Upper lobe of left lung (tissue), 6 donors: Measurements from ENCODE around the gene NUTM2G. TPM values are rescaled to one million over a fixed set of nuclear protein-coding genes. Genes with fewer than 3 reads are reported as not detected.
"Not testable (repeated sequence)": the region's sequence is repeated elsewhere in the genome, so short reads cannot be mapped to it uniquely, and the experiment has no call there.

ENCODE experiments used
- ATAC-seq, 2 donors: fragments of 200-7000 bp; cut with Tn5 transposase; one replicate each; pipeline ENCODE4 v1.9.1; 2022; ENCODE audit warnings: mild to moderate bottlenecking in 2 of 2, moderate library complexity in 2 of 2; ENCODE audit not compliant: low FRiP score in 2 of 2
- DNase-seq, 2 donors: peaks; one replicate each; pipeline ENCODE4 v3.0.0-alpha.2; 2019 to 2020
- H3K27ac ChIP-seq, 4 donors: fragments of 200-600 bp; sonication (generic); one replicate each; pipeline ENCODE4 v1.5.1; 2016 to 2019
- H3K27me3 ChIP-seq, 4 donors: fragments of 200-600 bp; sonication (generic); one replicate each; pipeline ENCODE4 v1.5.1; 2017 to 2019
- H3K36me3 ChIP-seq, 4 donors: fragments of 200-600 bp; sonication (generic); one replicate each; pipeline ENCODE4 v1.5.1; 2016 to 2019
- H3K4me1 ChIP-seq, 4 donors: fragments of 200-600 bp; sonication (generic); one replicate each; pipeline ENCODE4 v1.5.1; 2018 to 2019
- H3K4me3 ChIP-seq, 4 donors: fragments of 200-600 bp; sonication (generic); one replicate each; pipeline ENCODE4 v1.5.1; 2017 to 2019; ENCODE audit warnings: mild to moderate bottlenecking in 2 of 4, moderate library complexity in 1 of 4
- H3K9me3 ChIP-seq, 4 donors: fragments of 200-600 bp; sonication (generic); one replicate each; pipeline ENCODE4 v1.5.1; 2018 to 2019
- WGBS, 2 donors: methylation state at CpG; one replicate each; pipeline ENCODE4 v1.1.5; 2017 to 2018; 5-methylcytosine and 5-hydroxymethylcytosine counted together
- total RNA-seq, 6 donors: library from RNA; depleted of rRNA in 4 of 6; stranded (reverse); fragments of >200 nt in 4 of 6; gene quantifications; one replicate each; pipeline versions ENCODE4 v1.1.0 to v1.2.1, GENCODE V29; 2016 to 2021
- donor health status: DM: no; HTN: no; CAD: no; lungs with moderate emphysema.
- donor health status: DM: no; HTN: yes; CAD: no; lungs with severe emphysema.

The NUTM2G gene
- total RNA-seq, 6 donors from 2014 or later = not detected

- H3K27ac ChIP-seq, ATAC-seq, H3K4me3 ChIP-seq, H3K4me1 ChIP-seq, H3K36me3 ChIP-seq, H3K9me3 ChIP-seq, H3K27me3 ChIP-seq: not testable (repeated sequence)
- DNase-seq = peak in 1 of 2 donors; percentile 71
- 77 to 91% methylated on average over 10 to 11 of the region's 15 CpGs for WGBS, 2 donors
Measured at GRCh38 chr9:96935401-96935800, 6.8 kb downstream of the NUTM2G start.

DNA sequence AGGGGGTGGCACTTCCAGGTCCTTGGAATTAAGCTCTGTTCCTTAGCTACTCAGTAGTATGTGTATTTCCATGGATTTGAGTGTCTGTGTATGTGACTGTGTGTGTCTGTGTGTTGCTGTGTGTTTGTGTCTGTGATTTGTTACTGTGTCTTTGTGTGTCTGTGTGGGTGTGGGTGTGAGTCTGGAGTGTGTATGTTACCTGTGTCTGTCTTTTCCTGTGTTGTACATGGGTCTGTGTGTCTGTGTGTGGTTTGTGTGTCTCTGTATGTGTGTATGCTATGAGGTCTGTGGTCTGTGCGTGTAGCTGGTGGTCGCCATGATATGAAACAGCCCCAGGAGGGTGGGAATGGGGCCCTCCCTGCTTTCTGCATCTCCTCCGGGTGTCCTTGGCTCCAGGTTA lies 8.8 kb downstream of the NUTM2G start:
- WGBS, 2 donors = 88 to 90% methylated on average over 3 of the region's 3 CpGs
- not testable (repeated sequence) for H3K4me1 ChIP-seq, ATAC-seq, H3K36me3 ChIP-seq, H3K4me3 ChIP-seq, DNase-seq, H3K27ac ChIP-seq, H3K27me3 ChIP-seq, H3K9me3 ChIP-seq

GRCh38 chr9:96938957-96939665 lies 10.5 kb downstream of the NUTM2G start:
- not testable (repeated sequence) for H3K27me3 ChIP-seq, H3K9me3 ChIP-seq, H3K4me3 ChIP-seq, H3K4me1 ChIP-seq, DNase-seq, ATAC-seq, H3K36me3 ChIP-seq, H3K27ac ChIP-seq
- WGBS, 2 donors = no CpG with 5 or more reads among the region's 10 CpGs

DNA sequence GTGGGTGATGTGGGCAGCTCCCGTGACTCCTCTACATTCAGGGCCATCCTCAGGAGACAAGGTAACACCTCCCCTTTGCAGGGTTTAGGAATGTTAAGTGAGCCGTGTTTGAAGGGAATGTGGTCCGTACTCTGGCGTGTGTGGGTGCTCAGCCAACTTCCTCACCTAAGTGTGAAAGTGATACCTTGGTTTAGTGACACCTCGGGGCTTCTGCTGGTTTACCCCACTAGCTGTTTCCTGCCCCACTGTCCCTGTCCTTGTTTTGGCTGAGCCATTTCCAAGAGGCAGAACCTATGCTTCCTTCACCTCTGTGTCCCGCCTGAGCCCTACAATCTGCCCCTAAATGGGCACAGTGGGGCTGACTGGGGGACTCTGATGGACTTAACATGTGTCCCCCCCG lies 12.3 kb downstream of the NUTM2G start:
- H3K4me3 ChIP-seq, H3K36me3 ChIP-seq, DNase-seq, H3K27ac ChIP-seq, H3K9me3 ChIP-seq, H3K4me1 ChIP-seq, H3K27me3 ChIP-seq, ATAC-seq: not testable (repeated sequence)
- no CpG with 5 or more reads among the region's 7 CpGs for WGBS, 2 donors

DNA sequence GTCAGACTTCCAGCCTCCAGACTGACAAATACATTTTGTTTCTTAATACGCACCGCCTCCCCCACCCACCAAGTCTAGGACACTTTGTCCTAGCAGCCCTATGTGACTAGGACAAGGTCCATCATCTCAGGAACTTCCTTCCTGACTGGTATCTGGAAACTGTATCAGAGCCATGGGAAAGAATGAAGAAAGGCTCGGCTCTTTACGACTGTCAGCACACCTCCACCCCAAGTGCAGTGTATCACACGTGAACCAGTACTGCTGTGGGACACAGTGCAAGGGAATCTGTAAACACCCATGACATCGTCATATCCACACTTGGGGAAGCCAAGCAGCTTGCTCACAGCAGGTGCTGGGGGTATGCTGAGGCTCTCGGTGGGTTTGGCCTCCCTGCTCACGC lies 13.0 kb downstream of the NUTM2G start:
- ATAC-seq = peak in 1 of 2 donors; percentile 45
- WGBS, 2 donors = no CpG with 5 or more reads among the region's 8 CpGs
- not testable (repeated sequence) for DNase-seq, H3K4me3 ChIP-seq, H3K27ac ChIP-seq, H3K27me3 ChIP-seq, H3K4me1 ChIP-seq, H3K9me3 ChIP-seq, H3K36me3 ChIP-seq

DNA sequence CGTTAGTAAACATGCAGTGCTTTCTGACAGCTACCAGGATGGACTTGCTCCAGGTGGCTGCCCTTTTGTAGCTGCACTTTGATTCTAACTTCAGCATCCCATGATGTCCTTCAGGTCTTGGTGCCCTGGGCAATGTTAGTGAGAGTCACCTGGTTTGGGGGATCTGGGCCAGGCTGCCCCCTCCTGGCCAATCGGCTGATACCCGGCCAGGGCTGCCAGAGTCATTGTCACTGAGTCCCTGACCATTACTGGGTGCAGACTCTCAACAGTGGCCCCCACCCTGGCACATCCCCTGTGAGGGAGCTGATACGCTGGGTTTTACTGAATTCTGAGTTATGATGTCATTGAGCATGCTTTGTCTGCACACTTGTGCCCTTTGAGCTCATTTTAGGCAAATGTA lies 13.5 kb downstream of the NUTM2G start:
- WGBS, 2 donors = no CpG with 5 or more reads among the region's 4 CpGs
- H3K4me3 ChIP-seq, DNase-seq, H3K27me3 ChIP-seq, H3K4me1 ChIP-seq, H3K36me3 ChIP-seq, H3K27ac ChIP-seq, H3K9me3 ChIP-seq: not testable (repeated sequence)
- ATAC-seq = peak in 1 of 2 donors; percentile 65

DNA sequence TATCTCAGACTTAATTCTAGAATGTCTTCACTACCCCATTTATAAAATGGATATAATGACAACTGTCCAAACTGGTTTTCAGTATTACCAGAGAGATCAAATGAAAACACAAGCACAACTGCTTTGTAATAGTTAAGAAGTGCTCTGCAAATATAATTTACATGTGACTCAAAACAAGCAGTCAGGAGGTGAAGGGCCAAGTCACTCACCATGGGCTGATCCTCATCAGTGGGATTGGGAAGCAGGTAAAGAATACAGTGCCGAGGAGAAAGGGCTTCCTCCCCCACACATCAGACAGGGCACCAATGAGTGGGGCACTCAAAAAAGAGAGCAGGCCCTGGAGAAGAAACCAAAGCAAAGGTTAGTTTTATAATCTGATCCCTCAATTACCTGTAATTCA lies 20.7 kb downstream of the NUTM2G start:
- not testable (repeated sequence) for H3K9me3 ChIP-seq, ATAC-seq, H3K36me3 ChIP-seq, H3K27ac ChIP-seq, H3K4me3 ChIP-seq, H3K4me1 ChIP-seq, DNase-seq, H3K27me3 ChIP-seq
- WGBS, 2 donors = 92 to 100% methylated on average over 1 of the region's 1 CpG

- not testable (repeated sequence) for H3K27me3 ChIP-seq, H3K4me3 ChIP-seq, H3K9me3 ChIP-seq, DNase-seq, H3K4me1 ChIP-seq, H3K27ac ChIP-seq, ATAC-seq
- no CpG with 5 or more reads among the region's 2 CpGs for WGBS, 2 donors
- H3K36me3 ChIP-seq = peaks cover 0 to 11% (median 0%) of the 10 kb centered on the region in 4 donors
Measured at GRCh38 chr9:96950539-96950938, 21.9 kb downstream of the NUTM2G start.

GRCh38 chr9:96967591-96967990 lies 38.9 kb downstream of the NUTM2G start:
- not testable (repeated sequence) for H3K4me1 ChIP-seq, H3K36me3 ChIP-seq, ATAC-seq, H3K4me3 ChIP-seq, H3K27ac ChIP-seq, DNase-seq, H3K9me3 ChIP-seq, H3K27me3 ChIP-seq
- WGBS, 2 donors = 84 to 85% methylated on average over 5 of the region's 5 CpGs

DNA sequence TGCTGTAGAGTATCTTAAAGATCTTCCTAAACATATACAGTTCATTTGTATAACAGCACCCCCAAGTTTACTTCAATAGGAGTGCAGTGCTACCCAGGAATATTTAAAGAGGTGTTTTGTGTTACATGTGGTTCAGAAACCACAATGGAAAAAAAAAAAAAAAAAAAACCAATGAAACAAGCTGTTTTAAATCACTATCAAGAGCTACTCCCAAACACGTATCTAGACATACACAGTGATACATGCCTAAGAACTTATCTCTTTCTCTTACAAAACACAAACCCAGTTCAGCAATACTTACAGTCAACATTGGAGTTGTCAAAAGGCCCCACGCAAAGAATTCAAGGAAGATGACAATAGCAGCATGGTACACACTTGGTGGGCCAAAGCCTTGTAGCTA lies 43.9 kb downstream of the NUTM2G start:
- WGBS, 2 donors = 86 to 95% methylated on average over 2 of the region's 2 CpGs
- not testable (repeated sequence) for H3K27me3 ChIP-seq, H3K4me1 ChIP-seq, H3K9me3 ChIP-seq, H3K4me3 ChIP-seq, DNase-seq, ATAC-seq, H3K36me3 ChIP-seq, H3K27ac ChIP-seq

DNA sequence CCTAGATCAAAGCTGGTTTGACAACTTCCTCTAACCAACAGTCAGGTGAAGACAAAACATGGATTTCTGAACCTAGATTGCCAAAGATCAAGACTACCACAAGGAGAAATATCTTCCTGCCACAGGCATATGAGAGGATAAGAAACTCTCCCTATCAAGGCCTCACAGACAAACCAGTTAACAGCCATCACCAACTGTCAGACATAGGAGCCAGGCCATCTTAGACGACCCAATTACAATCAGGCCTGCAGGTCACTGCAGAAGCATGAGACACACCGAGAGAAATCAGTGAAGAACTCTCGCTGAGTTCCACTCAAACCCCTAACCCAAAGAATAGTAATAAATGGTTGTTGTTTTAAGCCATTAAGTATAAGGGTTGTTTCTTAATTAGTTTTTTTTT lies 45.4 kb downstream of the NUTM2G start:
- not testable (repeated sequence) for H3K4me1 ChIP-seq, H3K9me3 ChIP-seq, H3K4me3 ChIP-seq, H3K27me3 ChIP-seq, H3K27ac ChIP-seq, H3K36me3 ChIP-seq, ATAC-seq, DNase-seq
- WGBS, 2 donors = 76 to 84% methylated on average over 3 of the region's 3 CpGs

- H3K4me3 ChIP-seq, H3K36me3 ChIP-seq, DNase-seq, H3K27me3 ChIP-seq, H3K9me3 ChIP-seq, H3K27ac ChIP-seq, ATAC-seq, H3K4me1 ChIP-seq: not testable (repeated sequence)
- whole genome bisulfite sequencing, 2 donors = 93 to 95% methylated on average over 7 of the region's 7 CpGs
Measured at GRCh38 chr9:96983496-96984122, 55.0 kb downstream of the NUTM2G start.

GRCh38 chr9:96984139-96984538 lies 55.5 kb downstream of the NUTM2G start:
- ATAC-seq, DNase-seq, H3K4me1 ChIP-seq, H3K27ac ChIP-seq, H3K9me3 ChIP-seq, H3K4me3 ChIP-seq, H3K27me3 ChIP-seq, H3K36me3 ChIP-seq: not testable (repeated sequence)
- WGBS, 2 donors = 89 to 97% methylated on average over 2 of the region's 3 CpGs
